H1 (cell line): ENCODE results near the gene STARD3. TPM values are rescaled to one million over a fixed set of nuclear protein-coding genes. Genes with fewer than 3 reads are reported as not detected.
A peak's percentile ranks its signal among the peaks of the same experiment; 100 is the strongest.

Experiments used
- CTCF ChIA-PET: fragments of 300-600 bp; sonication (Branson Sonifier 250); formaldehyde crosslinking; loops from one replicate; lab custom pipeline; 2021; ENCODE audit not compliant: partially characterized antibody; lab: Charles Lee
- POLR2A ChIA-PET: fragments of 300-600 bp; sonication (Branson Sonifier 250); formaldehyde crosslinking; loops from one replicate; lab custom pipeline; 2021; ENCODE audit warnings: inconsistent platforms; ENCODE audit not compliant: partially characterized antibody; lab: Charles Lee
- DNase-seq, 2 experiments: peaks; one replicate each; pipeline versions ENCODE4 v3.0.0 to v3.0.0-alpha.2; 2010 to 2022; ENCODE audit warnings: low spot score in 2 of 2, low read depth in 1 of 2, mixed read lengths in 1 of 2
- FAIRE-seq: peaks from 2 replicates; lab custom pipeline; 2011; peaks lifted over from hg19 to GRCh38; lab: Jason Lieb, UNC
- H2AFZ ChIP-seq: 2 replicates; pipeline ENCODE4 v1.8.1; 2012; ENCODE audit warnings: low read length, inconsistent platforms
- H2AK5ac ChIP-seq: 2 replicates; pipeline ENCODE4 v1.6.1; 2013; ENCODE audit warnings: low read depth, low read length
- H2BK120ac ChIP-seq: replicated peaks from 2 replicates; pipeline ENCODE3; 2013; ENCODE audit warnings: low read depth, low read length, inconsistent platforms
- H2BK12ac ChIP-seq: 2 replicates; pipeline ENCODE4 v1.6.1; 2013; ENCODE audit warnings: low read depth, low read length
- H2BK15ac ChIP-seq: 2 replicates; pipeline ENCODE4 v1.6.1; 2013; ENCODE audit warnings: low read length
- H2BK20ac ChIP-seq: 2 replicates; pipeline ENCODE4 v1.6.1; 2013; ENCODE audit warnings: low read length
- H2BK5ac ChIP-seq: 2 replicates; pipeline ENCODE4 v1.6.1; 2013; ENCODE audit warnings: low read depth, low read length
- H3K14ac ChIP-seq: 2 replicates; pipeline ENCODE4 v1.6.1; 2013; ENCODE audit warnings: inconsistent platforms; ENCODE audit not compliant: insufficient read length
- H3K18ac ChIP-seq: 2 replicates; pipeline ENCODE4 v1.6.1; 2013; ENCODE audit warnings: low read length; ENCODE audit errors: extremely low read depth
- H3K23ac ChIP-seq: 2 replicates; pipeline ENCODE4 v1.6.1; 2013; ENCODE audit warnings: inconsistent platforms; ENCODE audit not compliant: insufficient read length
- H3K23me2 ChIP-seq: 2 replicates; pipeline ENCODE4 v1.6.1; 2013; ENCODE audit warnings: low read depth, low read length
- H3K27ac ChIP-seq: 2 replicates; pipeline ENCODE4 v1.6.1; 2011; ENCODE audit warnings: low read depth, low read length, inconsistent platforms
- H3K27me3 ChIP-seq, 4 experiments: replicated peaks in 1 of 4; 1 replicate in 1 of 4; 2 replicates in 3 of 4; pipeline versions ENCODE4 v1.6.1 to v1.8.1; 2011 to 2013; ENCODE audit warnings: low read length in 3 of 4, mild to moderate bottlenecking in 3 of 4, inconsistent platforms in 2 of 4, mixed read lengths in 2 of 4, moderate library complexity in 1 of 4; ENCODE audit not compliant: control insufficient read depth in 3 of 4, insufficient read depth in 3 of 4; ENCODE audit errors: extremely low read depth in 1 of 4
- H3K36me3 ChIP-seq, 4 experiments: 2 replicates each; pipeline versions ENCODE4 v1.6.1 to v1.8.1; 2011 to 2013; ENCODE audit warnings: mild to moderate bottlenecking in 4 of 4, low read length in 3 of 4, moderate library complexity in 2 of 4, control low read depth in 1 of 4, inconsistent platforms in 1 of 4; ENCODE audit not compliant: insufficient read depth in 4 of 4, control insufficient read depth in 2 of 4
- H3K4ac ChIP-seq: replicated peaks from 2 replicates; pipeline ENCODE3; 2013; ENCODE audit warnings: low read length, low read depth, mixed read lengths, inconsistent platforms; ENCODE audit not compliant: insufficient read length
- H3K4me1 ChIP-seq, 4 experiments: replicated peaks in 1 of 4; 1 replicate in 1 of 4; 2 replicates in 3 of 4; pipeline versions ENCODE4 v1.6.1 to v1.8.1; 2011 to 2013; ENCODE audit warnings: low read length in 3 of 4, inconsistent platforms in 2 of 4, mixed read lengths in 1 of 4; ENCODE audit not compliant: insufficient read depth in 4 of 4, control insufficient read depth in 3 of 4
- H3K4me2 ChIP-seq, 2 experiments: 2 replicates each; pipeline versions ENCODE4 v1.6.1 to v1.8.1; 2011 to 2013; ENCODE audit warnings: low read depth in 2 of 2, low read length in 2 of 2, control low read depth in 1 of 2, inconsistent platforms in 1 of 2, mild to moderate bottlenecking in 1 of 2; ENCODE audit not compliant: insufficient read depth in 1 of 2
- H3K4me3 ChIP-seq, 4 experiments: fragments of 200-600, 300-600 bp in 1 of 4; sonication (generic), shearing (Covaris generic), sonication (Bioruptor Twin) in 1 of 4; 2 replicates each; pipeline versions ENCODE4 v1.5.1 to v1.8.1; 2011 to 2016; ENCODE audit warnings: low read length in 4 of 4, low read depth in 3 of 4, control low read depth in 2 of 4, inconsistent platforms in 2 of 4, mild to moderate bottlenecking in 2 of 4, mixed read lengths in 1 of 4, moderate library complexity in 1 of 4; ENCODE audit not compliant: insufficient read depth in 2 of 4; ENCODE audit errors: extremely low read depth in 1 of 4
- H3K56ac ChIP-seq: replicated peaks from 2 replicates; pipeline ENCODE3; 2013; ENCODE audit warnings: low read depth, mild to moderate bottlenecking, mixed read lengths, low read length, inconsistent platforms; ENCODE audit not compliant: insufficient read length
- H3K79me1 ChIP-seq: 2 replicates; pipeline ENCODE4 v1.6.1; 2013; ENCODE audit warnings: low read depth, low read length, control low read depth
- H3K79me2 ChIP-seq, 2 experiments: 2 replicates each; pipeline versions ENCODE4 v1.6.1 to v1.8.1; 2012 to 2013; ENCODE audit warnings: low read length in 2 of 2, mild to moderate bottlenecking in 2 of 2, inconsistent platforms in 1 of 2; ENCODE audit not compliant: insufficient read depth in 2 of 2, control insufficient read depth in 1 of 2
- H3K9ac ChIP-seq, 4 experiments: replicated peaks in 1 of 4; 1 replicate in 1 of 4; 2 replicates in 3 of 4; pipeline versions ENCODE4 v1.6.1 to v1.8.1; 2011 to 2013; ENCODE audit warnings: low read depth in 3 of 4, low read length in 3 of 4, control low read depth in 2 of 4, mild to moderate bottlenecking in 2 of 4, moderate library complexity in 2 of 4, inconsistent platforms in 1 of 4; ENCODE audit errors: extremely low read depth in 1 of 4
- H3K9me3 ChIP-seq, 2 experiments: 2 replicates each; pipeline versions ENCODE4 v1.6.1 to v1.8.1; 2012 to 2013; ENCODE audit warnings: mild to moderate bottlenecking in 2 of 2, moderate library complexity in 2 of 2, control low read depth in 1 of 2, inconsistent platforms in 1 of 2, low read depth in 1 of 2, low read length in 1 of 2, mixed read lengths in 1 of 2; ENCODE audit not compliant: insufficient read depth in 2 of 2
- H4K20me1 ChIP-seq, 2 experiments: replicated peaks in 1 of 2; 2 replicates each; pipeline versions ENCODE3 to v1.8.1; 2011 to 2013; ENCODE audit warnings: inconsistent platforms in 2 of 2, low read length in 2 of 2, mild to moderate bottlenecking in 1 of 2; ENCODE audit not compliant: insufficient read depth in 2 of 2, control insufficient read depth in 1 of 2
- H4K5ac ChIP-seq: 2 replicates; pipeline ENCODE4 v1.6.1; 2013; ENCODE audit warnings: low read length, low read depth, mixed read lengths, inconsistent platforms; ENCODE audit not compliant: insufficient read length
- H4K8ac ChIP-seq: 2 replicates; pipeline ENCODE4 v1.8.0; 2013; ENCODE audit warnings: mild to moderate bottlenecking, moderate library complexity, low read length, inconsistent platforms; ENCODE audit not compliant: insufficient read depth; ENCODE audit errors: extremely low read depth
- H4K91ac ChIP-seq: replicated peaks from 2 replicates; pipeline ENCODE3; 2013; ENCODE audit warnings: low read length, mixed read lengths, inconsistent platforms; ENCODE audit not compliant: insufficient read length
- BACH1 ChIP-seq: IDR thresholded peaks from 2 replicates; pipeline ENCODE4 v1.6.1; 2012; ENCODE audit warnings: low read length, improper control_type of control experiment
- BCL11A ChIP-seq, 2 experiments: IDR thresholded peaks; one replicate each; pipeline ENCODE4 v1.6.1; 2011; ENCODE audit warnings: low read depth in 2 of 2, low read length in 2 of 2, mild to moderate bottlenecking in 2 of 2
- BRCA1 ChIP-seq: IDR thresholded peaks from 2 replicates; pipeline ENCODE4 v1.6.1; 2012; ENCODE audit warnings: low read depth, low read length, improper control_type of control experiment
- CTBP2 ChIP-seq: IDR thresholded peaks from 2 replicates; pipeline ENCODE4 v1.7.0; 2011; ENCODE audit warnings: borderline replicate concordance, mild to moderate bottlenecking, moderate library complexity, mixed read lengths, low read length; ENCODE audit not compliant: insufficient read depth, insufficient read length
- E2F6 ChIP-seq: IDR thresholded peaks from 2 replicates; pipeline ENCODE4 v1.6.1; 2012; ENCODE audit warnings: inconsistent platforms
- GTF2F1 ChIP-seq: IDR thresholded peaks from 2 replicates; pipeline ENCODE4 v1.6.1; 2012; ENCODE audit warnings: low read depth, low read length, improper control_type of control experiment, borderline replicate concordance
- KDM1A ChIP-seq: fragments of 200-600, 300-600 bp; sonication (generic); IDR thresholded peaks from 2 replicates; pipeline ENCODE4 v1.7.1; 2016; ENCODE audit warnings: mild to moderate bottlenecking, low read length, borderline replicate concordance
- KDM4A ChIP-seq: IDR thresholded peaks from one replicate; pipeline ENCODE4 v1.7.1; 2012; ENCODE audit warnings: low read depth, mild to moderate bottlenecking, moderate library complexity, low read length, inconsistent platforms; ENCODE audit not compliant: severe bottlenecking
- POLR2A ChIP-seq, 2 experiments: IDR thresholded peaks; 1 replicate in 1 of 2; 2 replicates in 1 of 2; pipeline ENCODE4 v1.6.1; 2011; ENCODE audit warnings: low read depth in 2 of 2, low read length in 2 of 2, mild to moderate bottlenecking in 2 of 2; ENCODE audit errors: control extremely low read depth in 1 of 2
- RFX5 ChIP-seq: IDR thresholded peaks from 2 replicates; pipeline ENCODE4 v1.6.1; 2011; ENCODE audit warnings: low read depth, low read length, improper control_type of control experiment, borderline replicate concordance
- SP2 ChIP-seq: IDR thresholded peaks from 2 replicates; pipeline ENCODE4 v1.6.1; 2012; ENCODE audit warnings: mild to moderate bottlenecking, low read length, inconsistent platforms
- ZNF274 ChIP-seq: IDR thresholded peaks from 2 replicates; pipeline ENCODE4 v1.7.0; 2012; ENCODE audit warnings: low read length, borderline replicate concordance; ENCODE audit errors: extremely low read depth
- WGBS, 2 experiments: shearing (Covaris generic) in 1 of 2; methylation state at CpG; one replicate each; pipeline versions ENCODE4 v1.1.6 to v1.1.7; 2013 to 2015; ENCODE audit warnings: low lambda C conversion rate in 2 of 2, mixed read lengths in 2 of 2, inconsistent platforms in 1 of 2, low coverage in 1 of 2, missing lambda C conversion rate in 1 of 2; ENCODE audit not compliant: insufficient replicate concordance in 2 of 2, insufficient coverage in 1 of 2, insufficient read length in 1 of 2; ENCODE audit errors: extremely low coverage in 1 of 2, missing lambda C conversion rate in 1 of 2; 5-methylcytosine and 5-hydroxymethylcytosine counted together
- polyA plus RNA-seq, 7 experiments: library from polyadenylated mRNA; depleted of rRNA in 3 of 7; stranded (reverse) in 5 of 7; unstranded in 2 of 7; fragments of >200 nt in 5 of 7; fragments of 200-250 nt in 2 of 7; gene quantifications; 1 replicate in 5 of 7; 2 replicates in 1 of 7; 4 replicates in 1 of 7; pipeline versions ENCODE4 v1.2.1 to v1.2.3, GENCODE V29; 2011 to 2013; ENCODE audit warnings: missing spikeins in 2 of 7, mixed read lengths in 2 of 7
- total RNA-seq: library from RNA; stranded (reverse); fragmentation: NEBNext Ultra II Directional; extraction: Animal tissue kit (Norgen Biotek cat#: 25700); gene quantifications from 2 replicates; pipeline ENCODE4 v1.2.1, GENCODE V29; 2021

STARD3 gene
- total and polyA plus RNA-seq, 2 of the 8 experiments (the other 6 are each of a cell fraction or from before 2014, with no cell fraction given): 47.6 to 80.3 TPM

- Histone ChIP-seq H2BK20ac (no peak overlapping the region), H3K23me2 (peaks cover 8% of the 10 kb centered on the region; the same call in 1 of the 2 replicates), H2BK120ac (no peak overlapping the region), H2BK12ac (peak overlapping the region; percentile 63; the same call in 1 of the 2 replicates), H3K9ac (no peak overlapping the region), H3K4ac (no peak overlapping the region), H2BK15ac (peak overlapping the region; percentile 48; the same call in 1 of the 2 replicates), H3K4me1 (peaks cover 14 to 51% (median 43%) of the 10 kb centered on the region in 4 experiments), H3K9me3 (no peaks in the 10 kb centered on the region), H2AFZ (no peak overlapping the region), H3K27ac (no peak overlapping the region), H2AK5ac (peak overlapping the region; percentile 41; the same call in 1 of the 2 replicates), H4K91ac (no peak overlapping the region), H3K4me3 (no peak overlapping the region), H3K27me3 (peaks cover 0 to 3% (median 0%) of the 10 kb centered on the region in 4 experiments; a peak in 3 of 7 replicates), H4K20me1 (peaks cover 0 to 5% of the 10 kb centered on the region in 2 experiments), H4K5ac (no peak overlapping the region), H2BK5ac (peak overlapping the region; percentile 46; the same call in 1 of the 2 replicates), H3K56ac (no peak overlapping the region), H3K18ac (no peak overlapping the region), H3K23ac (no peak overlapping the region), H3K4me2 (no peak overlapping the region), H4K8ac (no peak overlapping the region), H3K79me1 (peaks cover 7% of the 10 kb centered on the region), H3K36me3 (no peaks in the 10 kb centered on the region), H3K79me2 (peaks cover 7 to 13% of the 10 kb centered on the region in 2 experiments), H3K14ac (no peak overlapping the region)
- ChIA-PET POLR2A (interaction anchor here (1.1 to 5.8 kb wide), 6 partner anchors 9 to 70 kb away, joined by 3 to 39 read pairs (median 4); no protein-coding TSS in a partner anchor), CTCF (interaction anchor here (0.6 to 49.2 kb wide), 20 partner anchors 6 to 984 kb away, joined by 3 to 1885 read pairs (median 4); partner anchors contain the start of genes ERBB2, MIEN1, PGAP3 and PNMT)
- DNase-seq (no peak), FAIRE-seq (no peak)
- 86% methylated on average over 8 of the region's 8 CpGs; no CpG with 5 or more reads in 1 of the 2 experiments for WGBS, 2 experiments
- TF ChIP-seq ZNF274 (no peak), KDM1A (no peak), BRCA1 (no peak), KDM4A (no peak), BCL11A (IDR thresholded peaks at IDR 0.05; ENCODE audit: low read depth in 2 of 2, low read length in 2 of 2) (no peak), SP2 (no peak), GTF2F1 (no peak), POLR2A (IDR thresholded peaks at IDR 0.05; ENCODE audit: control extremely low read depth in 1 of 2, low read depth in 2 of 2, low read length in 2 of 2) (no peak), RFX5 (no peak), BACH1 (no peak), E2F6 (no peak), CTBP2 (no peak)
These were observed 3.3 kb upstream of the STARD3 start for GRCh38 chr17:39633570-39634183.
